HCEC 1CT (cell line): ENCODE results near the gene FARP1.

Experiments used
- DNase-seq: peaks from one replicate; pipeline ENCODE4 v3.0.0-alpha.2; 2017

The FARP1 gene

DNA sequence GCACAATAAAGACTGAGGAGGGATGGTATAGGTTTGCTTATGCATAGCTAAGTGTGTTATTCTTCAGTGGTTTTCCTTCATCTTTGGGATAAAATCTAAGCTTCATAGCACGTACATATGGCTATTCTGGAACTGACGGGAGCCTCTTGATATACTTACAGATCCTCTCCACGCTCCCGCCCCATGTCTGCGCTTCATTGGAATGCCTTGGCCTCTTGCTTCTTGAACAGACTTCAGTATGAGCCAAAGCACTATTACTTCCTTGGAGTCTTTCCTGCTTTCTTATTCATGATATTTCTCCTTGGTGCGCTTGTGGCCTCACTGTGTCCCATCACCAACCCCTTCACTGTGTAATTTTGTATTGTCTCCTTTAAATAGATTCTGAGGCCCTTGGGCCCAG, 145.3 kb downstream of the FARP1 start:
- DNase-seq = no peak

DNA sequence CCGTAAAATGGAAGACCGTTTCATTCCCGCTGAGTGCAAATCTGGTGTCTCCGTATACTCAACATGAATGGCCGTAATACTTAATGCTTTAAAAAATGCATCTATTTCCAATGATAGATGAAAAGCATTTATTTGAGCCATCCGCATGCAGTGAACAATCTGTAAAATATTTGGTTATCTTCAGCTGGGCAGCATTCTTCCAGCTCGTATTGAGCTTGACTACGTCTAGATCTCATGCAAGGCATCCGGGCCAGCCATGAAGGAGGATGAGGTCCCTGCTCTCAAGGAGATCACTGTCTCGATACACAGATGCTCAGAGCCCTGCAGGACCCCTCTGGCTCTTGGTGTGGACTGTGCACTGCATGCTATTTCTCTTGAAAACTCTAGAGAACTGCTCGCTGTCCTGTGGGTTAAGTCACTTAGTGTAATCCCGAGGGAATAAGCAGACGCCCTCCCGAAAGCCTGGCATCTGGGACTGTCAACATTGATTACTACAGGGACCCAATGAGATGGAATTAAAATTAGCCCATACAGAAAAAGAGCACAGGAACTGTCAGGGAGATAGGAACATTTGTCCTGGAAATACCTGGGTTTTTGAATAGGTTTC, 146.5 kb downstream of the FARP1 start:
- no peak for DNase-seq

DNA sequence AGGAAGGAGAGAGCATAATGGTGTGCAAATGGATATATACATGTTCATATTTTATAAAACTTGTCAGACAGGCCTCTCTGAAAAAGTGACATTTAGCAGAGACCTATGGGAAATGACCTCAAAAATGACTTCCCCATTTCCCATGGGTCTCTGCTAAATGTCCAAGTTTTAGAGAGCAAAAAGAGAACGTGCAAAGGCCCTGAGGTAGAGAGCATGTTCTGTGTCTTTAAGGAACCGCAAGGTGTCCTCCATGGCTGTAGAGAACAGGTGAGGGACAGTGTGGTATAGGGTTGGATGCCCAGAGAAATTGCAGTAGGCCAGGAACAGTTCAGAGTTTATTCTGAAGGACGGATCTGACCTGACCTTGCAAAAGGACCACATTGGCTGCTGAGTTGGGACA, 147.4 kb downstream of the FARP1 start:
- no peak for DNase-seq

DNA sequence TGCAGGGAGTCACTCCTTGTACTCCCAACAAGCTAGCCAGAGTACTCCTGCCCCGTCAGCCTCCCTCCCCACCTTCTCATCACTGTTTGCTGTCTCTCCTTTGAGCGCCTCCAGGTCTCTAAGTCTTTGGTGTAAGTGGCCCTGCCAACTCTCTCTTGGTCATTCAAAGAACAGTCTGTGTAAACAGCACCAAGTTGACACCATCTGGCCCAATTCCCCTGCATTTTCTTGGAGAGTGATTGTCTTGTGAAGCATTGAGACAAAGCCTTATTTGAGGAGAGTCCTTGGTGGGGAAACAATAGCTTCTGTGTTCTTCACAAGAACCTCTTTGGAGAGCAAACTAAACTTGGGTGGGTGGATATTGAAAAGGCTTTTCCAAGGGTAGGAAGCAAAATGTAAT, 148.8 kb downstream of the FARP1 start:
- no peak for DNase-seq

DNA sequence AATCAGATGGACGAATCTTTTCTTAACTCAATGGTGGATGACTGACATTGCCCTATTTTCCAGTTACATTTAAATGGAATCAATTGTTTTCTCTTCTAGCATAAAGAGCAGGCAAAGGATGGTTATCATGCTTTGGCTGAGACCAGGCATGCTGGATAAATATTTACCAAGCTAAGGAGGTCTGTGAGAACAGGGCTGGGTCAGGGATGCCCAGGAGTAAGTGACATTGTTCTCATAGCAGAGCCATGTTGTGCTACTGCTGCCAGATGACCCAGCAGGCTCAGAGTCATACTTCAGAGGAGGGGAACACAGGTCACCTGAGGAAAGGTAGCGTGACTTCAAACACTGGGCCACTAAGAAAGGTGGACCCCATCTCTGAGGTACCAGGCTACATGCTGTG, 150.2 kb downstream of the FARP1 start:
- no peak for DNase-seq

DNA sequence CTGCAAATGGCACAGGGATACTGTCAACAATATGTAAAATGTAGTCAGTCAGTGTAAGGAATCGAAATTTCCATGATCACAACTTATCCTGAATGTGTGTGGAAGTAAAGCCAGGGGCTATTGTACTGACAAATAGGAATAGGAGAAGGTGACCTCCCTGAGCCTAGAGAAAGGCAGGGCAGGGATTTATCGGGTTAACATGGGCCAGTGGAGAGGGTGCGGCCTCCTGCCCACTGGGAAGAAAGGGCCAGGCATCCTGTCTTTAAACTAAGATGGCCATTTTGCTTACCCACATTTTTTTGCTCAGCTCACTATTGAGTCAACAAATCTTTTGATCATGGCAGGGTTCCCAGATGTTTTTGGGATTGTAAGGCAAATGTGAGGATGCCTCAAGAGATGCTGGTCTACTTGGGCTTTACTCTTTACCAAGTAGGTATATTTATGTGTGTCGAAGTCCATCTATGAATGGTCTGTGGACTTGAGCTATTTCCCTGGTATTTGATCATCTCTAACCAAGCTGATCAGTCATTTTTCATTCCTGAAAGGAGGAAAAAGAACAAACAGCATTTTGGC, 150.8 kb downstream of the FARP1 start:
- DNase-seq = no peak

DNA sequence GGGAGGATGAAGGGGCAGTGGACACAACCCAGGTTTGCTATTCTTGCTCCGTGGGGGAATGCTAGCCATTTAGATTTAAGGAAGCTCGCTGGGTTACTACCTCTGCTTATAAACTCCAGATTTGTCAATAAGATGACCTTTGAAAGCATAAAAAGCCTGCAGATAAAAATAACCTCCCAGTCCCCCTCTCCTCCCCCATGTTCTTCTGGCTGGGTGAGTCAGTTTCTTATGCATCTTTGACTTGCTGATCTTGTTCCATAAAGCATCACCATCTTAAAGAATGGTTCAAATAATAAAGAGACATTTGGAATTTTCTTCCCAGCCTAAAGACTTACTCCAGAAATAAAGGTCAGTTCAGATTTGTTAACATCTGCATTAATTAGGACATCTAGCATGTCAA, 152.5 kb downstream of the FARP1 start:
- DNase-seq = peak; percentile 14

DNA sequence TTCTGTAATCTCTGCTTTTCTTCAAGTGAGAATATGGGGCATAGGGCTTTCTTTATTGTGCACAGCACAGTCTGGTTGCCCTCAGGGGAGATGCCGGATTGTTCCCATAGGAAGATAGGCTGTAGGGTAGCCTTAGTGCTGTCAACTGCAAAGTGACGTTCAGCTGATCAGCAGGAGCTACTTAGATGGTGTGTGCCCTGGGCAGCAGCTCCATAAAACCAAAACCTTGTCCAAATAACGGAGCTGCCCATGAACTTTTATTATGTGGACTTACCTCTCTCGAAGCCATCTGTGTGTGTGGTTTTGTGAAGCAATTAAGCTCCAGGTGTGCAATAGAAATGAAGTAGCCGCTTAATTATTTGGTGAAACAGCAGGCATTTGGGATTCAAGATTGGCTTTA, 154.2 kb downstream of the FARP1 start:
- DNase-seq = no peak

DNA sequence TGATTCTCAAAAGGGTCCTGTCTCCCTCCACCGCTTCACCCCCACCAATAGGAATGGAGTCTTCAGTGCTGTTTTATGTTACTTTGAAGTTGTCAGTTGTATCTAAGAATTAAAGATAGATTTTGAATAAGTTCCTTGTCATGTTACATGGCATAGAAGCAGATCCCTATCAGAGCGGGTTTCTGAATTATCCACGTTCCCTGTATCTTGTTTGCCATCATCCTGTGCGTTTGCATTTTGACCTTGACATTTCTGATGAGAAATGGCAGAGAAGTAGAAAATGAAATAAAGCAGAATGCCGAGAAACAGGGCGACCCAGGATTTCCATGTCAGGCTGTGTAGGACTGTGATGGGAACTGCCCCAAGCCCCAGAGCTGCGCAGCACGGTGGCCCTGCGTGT, 154.9 kb downstream of the FARP1 start:
- DNase-seq = no peak

DNA sequence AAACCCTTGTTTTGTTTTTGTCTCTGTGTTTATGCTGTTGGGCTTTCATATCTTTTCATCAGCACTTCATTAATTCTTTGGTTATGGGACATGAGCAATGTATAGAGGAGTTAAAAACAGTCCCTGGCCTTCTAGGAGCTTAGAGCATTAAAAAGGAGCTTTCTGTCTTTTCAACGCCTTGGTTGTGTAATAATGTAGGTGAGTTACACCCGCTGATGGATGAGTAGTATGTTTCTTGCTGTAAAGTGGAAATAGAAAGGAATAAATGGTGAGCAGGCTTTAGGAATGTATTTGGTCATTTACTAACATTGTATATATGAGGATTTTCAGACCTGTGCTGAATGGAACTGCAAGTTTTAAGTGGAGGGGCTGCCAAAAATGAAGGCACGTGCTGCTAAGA, 155.7 kb downstream of the FARP1 start:
- no peak for DNase-seq

DNA sequence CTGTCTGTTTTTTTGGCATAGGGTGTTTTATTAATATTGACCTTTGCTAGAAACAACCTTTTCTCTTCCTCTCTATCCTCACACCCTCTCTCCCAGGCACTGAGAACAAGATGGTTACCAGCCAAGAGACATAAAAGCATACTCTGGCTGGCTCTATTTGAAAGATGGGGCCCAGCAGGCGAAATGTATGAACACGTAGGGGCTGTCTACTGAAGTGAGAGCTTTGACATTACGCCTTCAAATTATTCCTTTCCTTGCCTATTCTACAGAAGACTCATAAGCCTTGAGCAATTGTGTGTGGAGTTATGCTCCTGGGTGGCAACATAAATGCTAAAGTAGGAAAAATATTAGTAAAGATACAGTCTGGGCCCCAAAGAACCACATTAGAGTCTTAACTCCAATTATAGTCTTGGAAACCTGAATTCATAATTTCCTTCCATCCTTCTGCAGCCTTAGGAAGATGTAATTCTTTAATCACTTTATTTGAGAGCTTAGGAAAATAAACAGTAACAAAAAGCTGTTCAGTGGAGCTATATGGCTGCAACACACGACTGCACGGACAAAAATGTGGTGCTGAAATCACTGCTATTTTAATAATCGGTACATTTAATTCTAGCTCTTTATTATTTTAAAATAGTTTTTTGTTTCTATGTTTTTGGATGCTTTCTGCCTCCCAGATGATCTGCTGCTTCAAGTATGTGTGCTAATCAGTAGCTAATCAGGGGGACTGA, 156.5 kb downstream of the FARP1 start:
- DNase-seq = no peak

DNA sequence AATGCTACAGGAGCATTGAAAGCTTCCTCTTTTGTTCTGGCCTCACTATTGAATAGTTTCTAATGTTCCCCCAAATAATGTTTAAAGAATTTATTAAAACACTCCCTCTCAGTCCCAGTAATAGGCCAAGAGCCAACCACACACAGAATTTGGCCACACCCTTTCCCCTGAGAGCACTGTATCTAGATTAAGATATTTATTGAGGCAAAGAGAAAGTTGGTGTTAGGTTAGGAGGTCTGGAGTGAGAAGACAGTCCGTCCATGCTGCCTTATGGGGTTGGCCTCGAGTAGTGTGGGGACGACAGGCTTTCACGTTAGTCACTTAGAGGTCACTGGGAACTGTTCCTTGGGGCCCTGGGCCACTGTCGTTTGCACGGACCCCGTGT, 157.1 kb downstream of the FARP1 start:
- no peak for DNase-seq

DNA sequence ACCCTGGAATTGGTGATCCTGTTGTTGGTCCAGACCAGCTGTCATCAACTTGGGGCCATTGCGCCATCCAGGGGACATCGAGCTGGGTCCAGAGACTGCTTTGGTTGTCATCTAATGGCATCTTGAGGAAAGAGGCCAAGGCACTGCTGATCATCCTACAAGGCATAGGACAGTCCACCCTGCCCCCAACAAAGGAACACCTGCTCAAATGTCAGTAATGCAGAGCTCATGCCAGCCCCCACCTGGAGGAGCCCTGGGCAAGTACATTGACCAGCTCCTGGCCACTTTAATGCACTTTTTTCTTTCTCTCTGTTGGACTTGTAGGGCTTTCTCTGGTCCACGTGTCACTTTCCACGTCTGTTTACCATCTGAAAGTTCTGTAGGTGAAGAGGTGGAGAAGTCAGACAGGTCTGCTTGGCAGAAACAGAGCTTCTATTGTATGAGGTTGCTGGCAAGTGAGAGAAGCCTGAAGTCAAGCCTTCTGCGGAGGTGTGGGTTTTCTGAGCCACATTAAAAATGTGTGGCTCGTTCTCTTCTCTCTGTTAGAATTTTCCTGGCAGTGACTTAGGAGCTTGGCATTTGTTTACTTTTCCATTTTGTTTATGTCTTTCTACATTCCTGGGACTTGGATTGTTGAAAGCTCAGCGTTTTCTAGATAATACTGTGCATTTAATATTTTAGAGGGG, 158.2 kb downstream of the FARP1 start:
- peak; percentile 63 for DNase-seq

DNA sequence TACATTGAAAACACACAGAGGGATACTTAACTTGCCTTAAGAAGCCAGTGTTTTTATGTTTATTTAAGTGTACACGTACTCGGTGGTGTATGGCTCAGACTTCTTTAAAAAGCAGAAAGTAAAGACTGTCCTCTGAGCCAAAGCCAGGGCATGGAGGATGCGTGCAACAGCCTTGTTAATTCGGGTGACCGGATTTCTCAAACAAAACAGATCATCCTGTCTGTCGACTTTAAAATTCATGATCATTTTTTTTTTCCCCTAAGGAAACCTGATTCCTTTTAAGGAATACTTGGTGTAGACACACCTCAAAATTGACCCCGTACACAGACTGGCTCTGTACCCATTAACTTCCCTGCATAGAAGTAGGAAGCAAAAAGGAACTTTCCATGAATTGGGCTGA, 158.8 kb downstream of the FARP1 start:
- peak; percentile 47 for DNase-seq

DNA sequence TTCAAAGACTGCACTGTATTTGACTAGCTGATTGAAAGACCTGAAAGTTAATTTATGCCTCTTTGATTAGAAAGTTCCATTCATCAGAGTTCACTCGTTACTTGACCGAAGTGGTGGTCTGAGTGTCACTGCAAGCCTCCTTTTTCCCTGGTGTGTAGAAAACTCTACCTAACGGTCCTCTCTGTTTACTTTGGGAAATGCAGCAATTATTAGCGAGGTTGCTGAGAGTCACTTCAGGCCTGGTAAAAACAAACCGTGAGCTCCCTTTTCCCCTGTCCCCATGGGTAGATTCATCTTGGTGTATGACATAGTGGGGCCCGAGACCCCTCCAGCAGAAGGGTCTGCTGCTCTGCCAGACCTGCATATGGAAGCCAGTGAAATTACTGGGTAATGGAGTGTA, 161.0 kb downstream of the FARP1 start:
- no peak for DNase-seq

DNA sequence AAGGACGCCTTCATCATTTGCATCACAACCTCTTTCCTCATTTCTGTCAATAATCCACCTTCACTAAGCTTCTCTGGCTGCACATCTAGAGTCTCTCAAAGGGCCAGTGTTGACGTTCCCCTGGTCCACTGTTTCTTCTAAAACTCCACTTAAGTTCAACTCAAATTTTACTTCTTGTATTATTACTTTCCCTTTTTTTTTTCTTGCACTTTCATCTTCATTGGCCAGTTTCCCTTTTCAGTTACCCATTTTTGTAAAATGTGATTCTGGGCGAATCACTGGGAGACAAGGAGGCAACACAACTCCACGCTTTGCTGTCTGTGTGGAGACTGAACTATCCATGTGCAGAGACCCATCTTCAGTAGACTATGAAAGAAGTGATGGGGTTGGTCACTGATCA, 162.8 kb downstream of the FARP1 start:
- DNase-seq = no peak

DNA sequence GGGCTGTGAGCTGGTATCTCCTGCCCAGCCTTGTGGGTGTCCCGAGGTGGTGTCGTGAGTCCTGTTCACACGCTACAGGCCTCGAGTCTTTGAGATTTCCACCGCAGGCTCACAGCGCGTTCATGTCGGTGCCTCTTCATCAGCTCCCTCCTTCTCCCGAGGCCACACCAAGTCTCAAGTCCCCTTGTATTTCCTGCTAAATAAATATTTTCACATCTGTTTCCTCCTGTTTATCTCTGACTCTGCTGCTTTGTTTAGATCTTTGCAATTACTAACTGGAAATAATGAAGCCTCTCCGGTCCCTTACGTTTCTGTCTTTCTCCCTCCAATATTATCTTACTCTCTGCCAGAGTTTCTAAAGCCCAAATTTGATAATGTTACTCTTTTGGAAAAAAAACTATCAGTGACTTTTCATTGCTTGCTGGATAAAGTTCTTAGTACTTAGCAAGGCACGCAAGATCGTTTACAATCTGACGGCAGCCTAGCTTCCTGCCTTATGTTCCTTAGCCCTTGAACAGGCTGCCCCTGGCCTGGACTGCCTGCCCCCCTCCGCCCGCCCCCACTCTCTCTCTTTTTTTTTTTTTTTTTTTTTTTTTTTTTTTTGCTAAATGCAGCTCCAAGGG, 164.7 kb downstream of the FARP1 start:
- DNase-seq = no peak

DNA sequence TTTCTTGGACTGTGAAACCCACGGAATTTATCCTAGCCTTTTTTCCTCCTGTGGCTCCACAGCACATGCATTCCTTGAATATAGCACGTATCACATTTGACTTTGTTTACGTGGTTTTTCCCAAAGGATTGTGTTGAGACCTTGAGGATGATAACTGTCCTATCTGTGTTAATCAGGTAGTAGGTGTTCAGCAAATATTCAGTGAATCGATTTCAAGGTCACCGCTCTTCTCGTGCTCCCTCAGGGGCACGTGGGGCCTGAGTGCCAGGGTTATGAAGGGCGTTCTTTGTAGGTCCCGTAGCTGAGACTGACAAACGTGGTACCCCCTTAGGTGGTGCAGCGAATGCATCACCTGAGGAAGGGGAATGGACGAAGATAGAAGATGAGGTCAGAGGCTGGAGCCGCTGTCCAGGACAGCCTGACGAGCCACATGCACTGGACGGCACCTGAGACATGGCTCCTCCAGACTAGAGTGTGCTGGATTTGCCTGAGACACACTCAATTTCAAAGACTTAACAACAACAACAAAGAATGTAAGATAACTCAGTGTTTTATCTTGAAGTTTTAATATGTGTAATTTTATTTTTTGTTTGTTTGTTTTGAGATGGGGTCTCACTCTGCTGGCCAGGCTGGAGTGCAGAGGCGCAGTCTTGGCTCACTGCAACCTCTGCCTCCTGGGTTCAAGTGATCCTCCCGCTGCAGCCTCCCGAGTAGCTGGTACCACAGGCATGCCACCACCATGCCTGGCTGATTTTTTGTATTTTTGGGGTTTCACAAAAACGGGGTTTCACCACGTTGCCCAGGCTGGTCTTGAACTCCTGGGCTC, 165.4 kb downstream of the FARP1 start:
- DNase-seq = no peak

DNA sequence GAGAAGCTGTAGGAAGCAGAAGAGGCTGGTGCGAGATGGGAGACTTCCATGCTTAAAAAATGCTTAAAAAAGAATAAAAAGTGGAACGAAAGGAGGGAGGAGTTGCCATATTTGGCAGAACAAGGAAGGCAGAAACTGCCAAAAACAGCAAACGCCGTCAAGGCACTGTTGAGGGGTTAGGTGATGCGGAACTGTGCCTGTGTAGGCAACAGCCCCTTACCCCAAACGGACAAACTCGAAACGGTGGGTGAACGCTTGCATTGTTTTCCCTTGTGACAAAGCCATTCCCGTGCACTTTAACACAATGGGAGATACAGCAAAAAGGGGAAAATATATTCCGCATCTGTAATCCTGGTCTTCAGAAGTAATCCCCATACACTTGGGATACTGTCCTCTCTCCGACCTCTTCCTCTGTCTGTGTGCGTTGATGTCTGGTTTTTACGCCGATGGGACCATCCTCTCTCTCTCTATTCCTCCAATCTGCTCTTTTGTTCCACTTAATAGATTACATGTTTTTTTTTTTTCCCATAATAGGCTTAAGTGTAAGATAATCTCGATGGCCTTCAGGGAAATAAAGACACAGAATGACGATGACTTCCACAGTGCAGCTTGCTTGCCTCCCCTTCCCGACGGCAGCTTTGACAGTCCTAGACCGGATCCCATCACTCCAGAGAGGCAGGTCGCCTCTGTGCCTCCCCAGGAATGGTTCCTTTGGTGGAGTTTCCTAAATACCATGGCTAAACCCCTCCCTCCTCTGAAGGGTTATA, 166.9 kb downstream of the FARP1 start:
- no peak for DNase-seq

DNA sequence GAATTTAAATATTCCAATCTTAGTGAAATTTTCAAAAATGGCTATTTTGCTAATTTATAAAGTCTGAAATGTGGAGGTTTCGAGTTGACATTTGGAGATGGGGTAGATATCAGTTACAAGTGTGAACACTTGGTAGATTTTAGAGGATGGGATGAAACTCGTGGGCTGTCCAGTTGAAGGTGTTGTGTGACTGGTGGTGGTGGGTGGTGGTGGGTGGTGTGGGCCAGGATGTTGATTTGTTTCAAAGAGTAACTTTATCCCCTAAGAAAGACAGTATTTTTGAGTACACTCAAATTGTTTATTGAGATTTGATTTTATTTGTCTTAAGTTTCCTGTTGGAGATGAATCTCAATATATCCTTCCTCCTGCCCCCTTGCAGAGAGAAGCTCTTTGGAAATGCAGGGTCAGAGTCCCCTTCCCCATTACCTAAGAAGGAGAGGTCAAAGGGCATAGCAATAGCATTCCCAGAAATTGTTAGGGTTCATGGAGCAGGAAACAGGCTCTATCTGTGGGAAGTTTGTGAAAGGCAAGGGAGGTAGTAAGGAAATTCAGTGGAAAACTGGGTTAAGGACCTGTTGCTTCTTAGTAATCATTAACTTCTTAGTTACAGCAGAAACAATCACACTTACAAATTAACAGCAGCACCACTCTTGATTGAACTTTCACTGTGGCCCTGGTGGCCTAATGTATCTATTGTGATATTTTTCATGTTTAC, 167.7 kb downstream of the FARP1 start:
- no peak for DNase-seq

DNA sequence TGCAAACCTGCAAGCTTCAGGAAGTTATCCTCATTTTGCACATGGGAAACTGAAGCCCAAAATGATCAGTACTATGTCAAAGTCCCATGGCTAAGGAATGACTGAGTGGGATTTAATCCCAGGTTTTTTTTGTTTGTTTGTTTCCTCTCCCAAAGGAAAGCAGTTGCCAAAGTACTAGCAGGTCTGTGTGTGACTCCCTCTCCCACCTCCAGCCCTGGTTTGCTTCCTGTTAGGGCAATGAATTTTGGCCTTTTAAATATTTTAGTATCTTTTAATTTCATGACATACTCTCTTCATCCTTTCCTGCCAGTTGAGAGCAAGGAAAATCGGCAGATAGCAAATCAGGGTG, 168.3 kb downstream of the FARP1 start:
- DNase-seq = no peak
